ENCODE results near the gene ALDH5A1. TPM values are rescaled to one million over a fixed set of nuclear protein-coding genes. Genes with fewer than 3 reads are reported as not detected.

Gene ALDH5A1
- total and polyA plus RNA-seq, 8 donors, result 2.1 to 9.2 (median 5.9) TPM

DNA sequence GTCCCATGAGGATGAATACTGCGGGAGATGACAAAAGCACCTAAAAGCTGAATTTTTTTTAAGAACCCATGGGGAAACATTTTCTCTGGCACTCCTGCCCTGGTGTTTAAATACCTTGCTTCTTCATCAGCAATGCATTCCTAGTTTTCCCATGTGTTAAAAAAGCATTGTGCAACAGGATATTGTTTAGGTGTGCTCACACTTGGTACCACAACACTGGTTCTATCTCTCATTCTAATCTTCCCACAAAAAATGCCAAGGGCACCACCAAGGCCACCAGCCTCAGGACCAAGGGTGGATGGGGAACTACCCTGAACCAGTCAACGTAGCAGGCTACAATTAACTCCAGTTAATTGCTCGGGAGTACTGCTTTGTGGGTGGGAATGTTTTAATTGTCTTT, 50.9 kb downstream of the ALDH5A1 start:
- 79 to 92% methylated on average over 3 of the region's 3 CpGs for WGBS, 2 donors
- intact Hi-C loops (cut with DNase I), result no loop called here
- Histone ChIP-seq H3K36me3 (no peaks in the 10 kb centered on the region), H3K27ac (no peak overlapping the region), H3K27me3 (no peaks in the 10 kb centered on the region), H3K4me3 (no peak overlapping the region), H3K9me3 (no peaks in the 10 kb centered on the region), H3K4me1 (no peaks in the 10 kb centered on the region)
- DNase-seq (no peak), FAIRE-seq (no peak), ATAC-seq (no peak)
- TF ChIP-seq, protein P1, sequence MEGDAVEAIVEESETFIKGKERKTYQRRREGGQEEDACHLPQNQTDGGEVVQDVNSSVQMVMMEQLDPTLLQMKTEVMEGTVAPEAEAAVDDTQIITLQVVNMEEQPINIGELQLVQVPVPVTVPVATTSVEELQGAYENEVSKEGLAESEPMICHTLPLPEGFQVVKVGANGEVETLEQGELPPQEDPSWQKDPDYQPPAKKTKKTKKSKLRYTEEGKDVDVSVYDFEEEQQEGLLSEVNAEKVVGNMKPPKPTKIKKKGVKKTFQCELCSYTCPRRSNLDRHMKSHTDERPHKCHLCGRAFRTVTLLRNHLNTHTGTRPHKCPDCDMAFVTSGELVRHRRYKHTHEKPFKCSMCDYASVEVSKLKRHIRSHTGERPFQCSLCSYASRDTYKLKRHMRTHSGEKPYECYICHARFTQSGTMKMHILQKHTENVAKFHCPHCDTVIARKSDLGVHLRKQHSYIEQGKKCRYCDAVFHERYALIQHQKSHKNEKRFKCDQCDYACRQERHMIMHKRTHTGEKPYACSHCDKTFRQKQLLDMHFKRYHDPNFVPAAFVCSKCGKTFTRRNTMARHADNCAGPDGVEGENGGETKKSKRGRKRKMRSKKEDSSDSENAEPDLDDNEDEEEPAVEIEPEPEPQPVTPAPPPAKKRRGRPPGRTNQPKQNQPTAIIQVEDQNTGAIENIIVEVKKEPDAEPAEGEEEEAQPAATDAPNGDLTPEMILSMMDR (IDR thresholded peaks at IDR 0.05), result no peak

DNA sequence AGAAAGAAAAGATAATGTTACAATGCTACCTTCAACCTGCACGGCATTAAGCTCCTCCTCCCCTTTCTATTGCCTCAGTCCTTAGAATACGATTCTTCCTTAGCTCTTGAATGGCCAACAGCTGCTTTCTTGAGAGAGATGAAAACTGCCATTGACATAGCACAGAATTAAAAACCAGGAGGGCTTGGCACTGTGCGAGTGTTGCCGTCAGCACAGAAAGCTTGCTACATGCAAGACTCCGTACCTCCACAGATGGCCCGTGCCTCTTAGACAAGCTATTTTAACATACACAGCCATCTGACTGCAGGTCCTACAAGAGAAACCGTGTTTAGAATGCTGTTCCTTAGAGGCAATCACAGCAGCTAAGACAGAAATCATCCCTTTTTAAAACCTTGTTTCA, 51.7 kb downstream of the ALDH5A1 start:
- Histone ChIP-seq H3K36me3 (no peaks in the 10 kb centered on the region), H3K27me3 (no peaks in the 10 kb centered on the region), H3K27ac (no peak overlapping the region), H3K4me1 (no peaks in the 10 kb centered on the region), H3K9me3 (no peaks in the 10 kb centered on the region), H3K4me3 (no peak overlapping the region)
- FAIRE-seq (no peak), DNase-seq (no peak), ATAC-seq (no peak)
- WGBS, 2 donors, result 80 to 84% methylated on average over 7 of the region's 7 CpGs
- intact Hi-C loops (cut with DNase I), result no loop called here
- TF ChIP-seq, protein P1 (IDR thresholded peaks at IDR 0.05), result no peak

DNA sequence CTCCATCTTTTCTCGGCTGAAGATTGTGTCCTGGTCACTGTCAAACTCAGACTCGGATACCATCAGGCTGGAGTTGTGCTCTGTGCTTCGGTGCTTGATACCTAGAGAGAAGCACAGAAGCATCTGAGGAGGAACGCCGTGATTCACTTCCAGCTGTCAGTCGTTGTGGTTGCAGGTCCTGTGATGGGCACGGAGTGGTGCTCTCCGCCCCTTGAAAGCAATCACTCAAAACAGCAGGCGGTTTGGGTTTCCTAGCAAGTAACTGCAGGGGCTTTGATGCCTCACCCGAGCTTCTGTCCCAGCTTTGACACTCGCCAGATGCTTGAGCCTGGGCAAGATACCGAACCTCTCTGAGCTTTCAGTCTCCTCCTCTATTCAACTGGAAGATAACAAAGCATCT, 52.5 kb downstream of the ALDH5A1 start:
- H3K4me1 ChIP-seq, result no peaks in the 10 kb centered on the region
- TF ChIP-seq, protein P1 (IDR thresholded peaks at IDR 0.05), result no peak
- H3K27ac ChIP-seq, result no peak overlapping the region
- intact Hi-C loops (cut with DNase I), result no loop called here
- WGBS, 2 donors, result 47 to 48% methylated on average over 12 of the region's 12 CpGs
- no peaks in the 10 kb centered on the region for H3K27me3 ChIP-seq
- FAIRE-seq, result no peak
- no peaks in the 10 kb centered on the region for H3K9me3 ChIP-seq
- DNase-seq, result no peak
- no peaks in the 10 kb centered on the region for H3K36me3 ChIP-seq
- no peak overlapping the region for H3K4me3 ChIP-seq
- no peak for ATAC-seq

DNA sequence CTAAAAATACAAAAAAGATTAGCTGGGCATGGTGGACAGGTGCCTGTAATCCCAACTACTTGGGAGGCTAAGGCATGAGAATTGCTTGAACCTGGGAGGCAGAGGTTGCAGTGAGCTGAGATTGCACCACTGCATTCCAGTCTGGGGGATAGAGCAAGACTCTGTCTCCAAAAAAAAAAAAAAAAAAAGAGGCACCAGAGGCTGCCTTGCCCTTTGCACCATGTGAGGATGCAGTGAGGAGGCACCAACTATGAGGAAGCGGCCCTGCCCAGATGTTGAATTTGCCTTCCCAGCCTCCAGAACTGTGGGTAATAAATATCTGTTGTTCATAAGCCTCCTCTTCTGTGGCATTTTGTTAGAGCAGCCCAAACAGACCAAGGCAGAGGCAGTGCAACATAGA, 54.4 kb downstream of the ALDH5A1 start:
- 93 to 100% methylated on average over 1 of the region's 1 CpG for WGBS, 2 donors
- TF ChIP-seq, protein P1 (IDR thresholded peaks at IDR 0.05), result no peak
- intact Hi-C loops (cut with DNase I), result no loop called here
- no peaks in the 10 kb centered on the region for H3K9me3 ChIP-seq
- H3K4me1 ChIP-seq, result no peaks in the 10 kb centered on the region
- H3K27me3 ChIP-seq, result no peaks in the 10 kb centered on the region
- FAIRE-seq (no peak), ATAC-seq (no peak), DNase-seq (no peak)
- no peak overlapping the region for H3K4me3 ChIP-seq
- H3K36me3 ChIP-seq, result no peaks in the 10 kb centered on the region
- H3K27ac ChIP-seq, result no peak overlapping the region

DNA sequence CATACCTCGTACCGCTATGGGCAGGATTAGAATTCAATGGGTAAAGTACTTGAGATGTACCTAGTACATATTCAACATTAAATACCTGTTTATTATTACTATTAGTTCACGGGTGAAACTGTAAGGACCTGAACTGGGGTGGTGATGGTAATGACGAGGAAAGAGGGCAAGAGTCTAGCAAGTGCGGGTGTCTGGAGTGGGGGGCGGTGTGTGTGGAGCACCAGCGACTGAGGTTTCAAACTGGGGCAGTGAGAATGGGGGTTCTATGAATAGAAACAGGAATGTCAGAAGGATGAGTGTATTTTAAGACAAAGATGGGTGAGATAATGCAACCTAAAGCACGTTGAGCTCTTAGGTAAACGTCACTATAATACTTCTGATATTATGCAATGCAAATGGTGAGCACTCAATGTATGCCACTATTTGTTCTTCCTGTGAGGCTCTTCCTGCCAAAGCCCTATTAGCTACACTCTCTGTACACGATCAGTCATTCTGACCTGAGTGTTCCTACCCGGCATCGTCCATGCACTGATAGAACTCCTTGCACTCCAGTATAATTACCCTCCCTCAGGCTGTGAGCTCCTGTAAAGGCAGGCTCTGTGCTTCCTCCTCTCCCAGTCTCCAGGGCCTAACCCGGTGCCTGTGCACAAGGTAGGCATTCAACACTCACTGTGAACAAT, 55.0 kb downstream of the ALDH5A1 start:
- Histone ChIP-seq H3K27ac (no peak overlapping the region), H3K27me3 (no peaks in the 10 kb centered on the region), H3K9me3 (no peaks in the 10 kb centered on the region), H3K36me3 (no peaks in the 10 kb centered on the region), H3K4me1 (no peaks in the 10 kb centered on the region), H3K4me3 (no peak overlapping the region)
- FAIRE-seq, result no peak
- TF ChIP-seq, protein P1 (IDR thresholded peaks at IDR 0.05), result no peak
- intact Hi-C loops (cut with DNase I), result no loop called here
- no peak for ATAC-seq
- 75 to 76% methylated on average over 13 of the region's 13 CpGs for WGBS, 2 donors
- DNase-seq, result no peak

Measured in pancreas (tissue), 10 donors.